ENCODE measurements around the gene SCYGR2.
"Not testable (repeated sequence)": the region's sequence is repeated elsewhere in the genome, so short reads cannot be mapped to it uniquely, and the experiment has no call there.

- not testable (repeated sequence) for TF ChIP-seq CTCF (IDR thresholded peaks at IDR 0.05 in 2 of 3, conservative IDR thresholded peaks at IDR 0.05 in 1 of 3; ENCODE audit: borderline replicate concordance in 1 of 3, insufficient read depth in 1 of 3, low read depth in 2 of 3, low read length in 2 of 3); RAD21 (IDR thresholded peaks at IDR 0.05; ENCODE audit: low read depth)
Measured at GRCh38 chr2:227598835-227599503, at the start of gene SCYGR2.
